OCI-LY7 (cell line): ENCODE data around the gene TAF1B.

Experiments
- EZH2phosphoT487 ChIP-seq: fragments of 200-600 bp; sonication (generic); IDR thresholded peaks from 2 replicates; pipeline ENCODE4 v1.6.1; 2018; ENCODE audit warnings: low read depth, borderline replicate concordance, mild to moderate bottlenecking, mixed run types, antibody characterized with exemption, low read length, moderate library complexity, mixed read lengths
- TF ChIP-seq, protein P1 (sequence below): fragments of 200-600 bp; sonication (generic); conservative IDR thresholded peaks from 2 replicates; pipeline ENCODE4 v1.5.1; 2014; ENCODE audit warnings: mild to moderate bottlenecking, antibody characterized with exemption, low read length, moderate library complexity, mixed read lengths

DNA sequence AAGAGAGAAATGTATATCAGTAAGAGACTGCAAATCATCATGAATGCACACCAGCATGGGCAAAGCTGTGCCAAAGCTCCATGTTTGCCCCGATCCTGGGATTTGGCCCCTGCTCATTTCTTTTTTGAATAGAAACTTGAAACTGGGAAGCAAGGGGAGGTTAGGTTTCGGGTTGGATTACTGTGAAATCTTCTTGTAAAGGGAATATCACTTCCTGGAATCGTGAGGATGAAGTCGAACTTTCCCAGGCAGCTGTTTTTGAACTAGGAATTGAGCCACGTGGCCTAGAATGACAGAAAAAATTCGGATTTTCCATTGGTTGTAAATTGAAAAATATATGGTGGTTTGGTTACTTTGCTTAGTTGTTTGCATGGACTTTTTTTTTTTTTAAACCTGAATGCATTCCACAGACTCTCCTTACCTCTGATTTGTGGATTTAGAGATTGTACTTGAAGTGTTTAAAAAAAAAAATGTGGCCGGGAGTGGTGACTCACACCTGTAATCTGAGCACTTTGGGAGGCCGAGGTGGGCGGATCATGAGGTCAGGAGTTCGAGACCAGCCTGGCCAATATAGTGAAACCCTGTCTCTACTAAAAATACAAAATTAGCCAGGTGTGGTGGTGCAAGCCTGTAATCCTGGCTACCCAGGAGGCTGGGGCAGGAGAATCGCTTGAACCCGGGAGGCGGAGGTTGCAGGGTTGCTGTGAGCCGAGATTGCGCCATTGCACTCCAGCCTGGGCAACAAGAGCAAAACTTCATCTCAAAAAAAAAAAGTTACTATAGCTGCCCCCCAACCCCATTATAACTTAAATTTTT is 140.3 kb downstream of the TAF1B start:
- TF ChIP-seq, protein P1, sequence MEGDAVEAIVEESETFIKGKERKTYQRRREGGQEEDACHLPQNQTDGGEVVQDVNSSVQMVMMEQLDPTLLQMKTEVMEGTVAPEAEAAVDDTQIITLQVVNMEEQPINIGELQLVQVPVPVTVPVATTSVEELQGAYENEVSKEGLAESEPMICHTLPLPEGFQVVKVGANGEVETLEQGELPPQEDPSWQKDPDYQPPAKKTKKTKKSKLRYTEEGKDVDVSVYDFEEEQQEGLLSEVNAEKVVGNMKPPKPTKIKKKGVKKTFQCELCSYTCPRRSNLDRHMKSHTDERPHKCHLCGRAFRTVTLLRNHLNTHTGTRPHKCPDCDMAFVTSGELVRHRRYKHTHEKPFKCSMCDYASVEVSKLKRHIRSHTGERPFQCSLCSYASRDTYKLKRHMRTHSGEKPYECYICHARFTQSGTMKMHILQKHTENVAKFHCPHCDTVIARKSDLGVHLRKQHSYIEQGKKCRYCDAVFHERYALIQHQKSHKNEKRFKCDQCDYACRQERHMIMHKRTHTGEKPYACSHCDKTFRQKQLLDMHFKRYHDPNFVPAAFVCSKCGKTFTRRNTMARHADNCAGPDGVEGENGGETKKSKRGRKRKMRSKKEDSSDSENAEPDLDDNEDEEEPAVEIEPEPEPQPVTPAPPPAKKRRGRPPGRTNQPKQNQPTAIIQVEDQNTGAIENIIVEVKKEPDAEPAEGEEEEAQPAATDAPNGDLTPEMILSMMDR: no peak
- TF ChIP-seq EZH2phosphoT487: no peak
